ENCODE results near the gene ATAD1.

DNA sequence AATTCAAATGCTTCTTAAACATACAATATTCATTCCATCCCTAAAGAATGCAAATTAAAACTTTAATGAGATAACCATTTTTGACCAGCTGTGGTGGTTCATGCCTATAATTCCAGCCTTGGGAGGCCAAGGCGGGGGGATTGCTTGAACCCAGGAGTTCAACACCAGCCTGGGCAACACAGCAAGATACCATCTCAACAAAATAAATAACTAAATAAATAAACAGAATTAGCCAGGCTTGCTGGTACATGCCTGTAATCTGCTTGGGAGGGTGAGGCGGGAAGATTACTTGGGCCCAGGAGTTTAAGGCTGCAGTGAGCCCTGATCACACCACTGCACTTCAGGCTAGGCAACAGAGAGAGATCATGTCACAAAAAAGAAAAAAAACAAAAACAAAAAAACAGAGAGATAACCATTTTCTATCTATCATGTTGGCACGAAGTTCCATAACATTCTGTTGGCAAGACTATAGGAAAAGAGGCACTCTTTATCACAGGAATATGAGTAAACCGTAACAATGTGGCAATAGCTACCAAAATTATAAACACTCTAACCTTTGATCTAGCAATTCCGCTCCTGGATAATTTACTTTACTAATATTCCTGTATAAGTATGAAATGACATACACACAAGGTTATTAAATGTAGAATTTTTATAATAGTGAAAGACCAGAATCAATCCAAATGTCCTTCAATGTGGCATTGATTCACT, 52.2 kb downstream of the ATAD1 start:
- TF ChIP-seq NFIC (IDR thresholded peaks at IDR 0.05) (no peak), TCF12 (IDR thresholded peaks at IDR 0.05; ENCODE audit: low read depth) (no peak), RAD21 (IDR thresholded peaks at IDR 0.05; ENCODE audit: low read depth) (no peak), EP300 (IDR thresholded peaks at IDR 0.05; ENCODE audit: borderline replicate concordance) (no peak), MAX (IDR thresholded peaks at IDR 0.05) (no peak), TAF1 (IDR thresholded peaks at IDR 0.05; ENCODE audit: low read depth) (no peak), USF1 (IDR thresholded peaks at IDR 0.05) (no peak), TEAD4 (IDR thresholded peaks at IDR 0.05) (no peak)
- TF ChIP-seq, protein P1, sequence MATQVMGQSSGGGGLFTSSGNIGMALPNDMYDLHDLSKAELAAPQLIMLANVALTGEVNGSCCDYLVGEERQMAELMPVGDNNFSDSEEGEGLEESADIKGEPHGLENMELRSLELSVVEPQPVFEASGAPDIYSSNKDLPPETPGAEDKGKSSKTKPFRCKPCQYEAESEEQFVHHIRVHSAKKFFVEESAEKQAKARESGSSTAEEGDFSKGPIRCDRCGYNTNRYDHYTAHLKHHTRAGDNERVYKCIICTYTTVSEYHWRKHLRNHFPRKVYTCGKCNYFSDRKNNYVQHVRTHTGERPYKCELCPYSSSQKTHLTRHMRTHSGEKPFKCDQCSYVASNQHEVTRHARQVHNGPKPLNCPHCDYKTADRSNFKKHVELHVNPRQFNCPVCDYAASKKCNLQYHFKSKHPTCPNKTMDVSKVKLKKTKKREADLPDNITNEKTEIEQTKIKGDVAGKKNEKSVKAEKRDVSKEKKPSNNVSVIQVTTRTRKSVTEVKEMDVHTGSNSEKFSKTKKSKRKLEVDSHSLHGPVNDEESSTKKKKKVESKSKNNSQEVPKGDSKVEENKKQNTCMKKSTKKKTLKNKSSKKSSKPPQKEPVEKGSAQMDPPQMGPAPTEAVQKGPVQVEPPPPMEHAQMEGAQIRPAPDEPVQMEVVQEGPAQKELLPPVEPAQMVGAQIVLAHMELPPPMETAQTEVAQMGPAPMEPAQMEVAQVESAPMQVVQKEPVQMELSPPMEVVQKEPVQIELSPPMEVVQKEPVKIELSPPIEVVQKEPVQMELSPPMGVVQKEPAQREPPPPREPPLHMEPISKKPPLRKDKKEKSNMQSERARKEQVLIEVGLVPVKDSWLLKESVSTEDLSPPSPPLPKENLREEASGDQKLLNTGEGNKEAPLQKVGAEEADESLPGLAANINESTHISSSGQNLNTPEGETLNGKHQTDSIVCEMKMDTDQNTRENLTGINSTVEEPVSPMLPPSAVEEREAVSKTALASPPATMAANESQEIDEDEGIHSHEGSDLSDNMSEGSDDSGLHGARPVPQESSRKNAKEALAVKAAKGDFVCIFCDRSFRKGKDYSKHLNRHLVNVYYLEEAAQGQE (IDR thresholded peaks at IDR 0.05; ENCODE audit: low read depth): no peak

All from Ishikawa (cell line).